NCI-H774 (cell line): ENCODE measurements around the gene ACAD9.
"Not testable (repeated sequence)": the region's sequence is repeated elsewhere in the genome, so short reads cannot be mapped to it uniquely, and the experiment has no call there.

Experiments
- DNase-seq: peaks from one replicate; lab custom pipeline; 2025; lab: John Stamatoyannopoulos, UW

Gene ACAD9

DNA sequence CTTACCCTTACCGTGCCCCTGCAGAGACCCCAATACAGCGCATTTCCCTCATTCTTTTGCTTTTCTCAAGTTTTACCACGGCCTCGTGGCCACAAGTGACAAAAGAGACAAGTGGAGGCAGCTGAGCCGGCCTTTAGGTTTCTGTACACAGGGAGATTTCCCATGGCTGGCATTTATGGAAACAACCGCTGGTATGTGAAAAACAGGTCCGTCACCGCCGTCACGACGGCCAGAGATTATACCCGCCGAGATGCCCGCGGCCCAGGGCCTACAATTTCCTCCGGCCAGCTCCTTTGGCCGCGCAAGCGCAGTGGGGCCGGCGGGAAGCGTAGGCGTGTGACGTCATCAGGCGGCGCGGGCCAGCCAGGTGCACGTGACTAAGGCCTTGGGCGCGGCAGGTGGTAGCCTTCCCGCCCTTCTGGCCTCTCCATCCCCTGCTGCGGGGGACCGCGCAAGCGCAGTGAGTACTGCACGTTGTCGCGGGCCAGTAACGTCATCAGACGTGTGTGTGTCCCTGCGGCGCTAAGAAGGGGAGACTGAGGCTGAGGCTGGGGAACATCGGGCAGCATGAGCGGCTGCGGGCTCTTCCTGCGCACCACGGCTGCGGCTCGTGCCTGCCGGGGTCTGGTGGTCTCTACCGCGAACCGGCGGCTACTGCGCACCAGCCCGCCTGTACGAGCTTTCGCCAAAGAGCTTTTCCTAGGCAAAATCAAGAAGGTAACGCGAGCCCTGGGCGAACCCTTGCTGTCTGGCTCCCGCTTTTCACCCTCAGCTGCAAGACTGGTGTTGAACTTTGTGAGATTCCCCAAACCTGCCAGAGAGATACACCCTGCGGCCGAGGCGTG, at the start of gene ACAD9:
Gene ACAD9, plus strand, starts transcription at position 496 of the 845 bp plus-strand sequence. Its CDS starts 72 bp downstream, at position 568.
- peak; percentile 97 for DNase-seq

DNA sequence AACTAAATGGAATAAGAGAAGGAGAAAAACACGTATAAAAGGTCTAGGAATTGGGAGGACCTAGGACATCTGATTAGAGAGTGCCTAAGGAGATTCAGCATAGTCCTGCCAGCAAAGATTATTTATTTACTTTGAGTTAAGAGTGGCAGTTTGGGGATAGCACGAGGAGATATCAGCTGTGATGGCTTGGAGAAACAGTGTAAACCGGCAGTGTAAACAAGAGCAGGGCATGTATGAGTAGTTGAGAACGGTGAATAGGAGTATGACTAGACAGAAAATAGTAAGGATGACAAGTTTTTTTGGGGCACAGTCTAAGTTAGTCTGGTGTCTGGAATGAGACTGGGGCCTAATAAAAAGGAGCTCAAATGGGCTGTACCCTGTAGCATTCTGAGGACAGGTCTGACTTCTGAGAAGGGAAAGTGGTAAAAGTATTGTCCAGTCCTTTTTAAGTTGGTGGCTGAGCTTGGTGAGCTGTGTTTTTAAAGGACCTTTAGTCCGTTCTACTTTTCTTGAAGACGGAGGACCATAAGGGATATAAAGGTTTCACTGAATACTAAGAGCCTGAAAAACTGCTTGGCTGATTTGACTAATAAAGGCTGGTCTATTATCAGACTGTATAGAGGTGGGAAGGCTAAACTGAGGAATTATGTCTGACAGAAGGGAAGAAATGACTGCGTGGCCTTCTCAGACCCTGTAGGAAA, 49.3 kb upstream of the ACAD9 start:
- not testable (repeated sequence) for DNase-seq

DNA sequence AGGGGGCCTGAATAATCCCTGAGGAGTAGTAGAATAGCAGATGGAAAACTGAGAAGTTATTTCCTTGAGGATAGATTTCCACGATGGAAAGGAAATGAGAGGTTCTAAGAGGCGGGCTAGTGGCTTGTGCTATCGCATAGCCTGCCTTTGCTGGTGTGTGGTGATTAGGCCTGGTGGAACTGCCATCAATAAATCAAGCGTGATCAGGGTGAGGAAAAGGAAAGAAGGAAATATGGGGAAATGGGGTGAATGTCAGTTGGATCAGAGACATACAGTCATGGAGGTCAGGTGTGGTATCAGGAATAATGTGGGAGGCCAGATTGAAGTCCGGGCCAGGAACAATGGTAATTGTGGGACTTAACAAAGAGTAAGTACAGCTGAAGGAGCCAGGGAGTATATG, 48.7 kb upstream of the ACAD9 start:
- not testable (repeated sequence) for DNase-seq

DNA sequence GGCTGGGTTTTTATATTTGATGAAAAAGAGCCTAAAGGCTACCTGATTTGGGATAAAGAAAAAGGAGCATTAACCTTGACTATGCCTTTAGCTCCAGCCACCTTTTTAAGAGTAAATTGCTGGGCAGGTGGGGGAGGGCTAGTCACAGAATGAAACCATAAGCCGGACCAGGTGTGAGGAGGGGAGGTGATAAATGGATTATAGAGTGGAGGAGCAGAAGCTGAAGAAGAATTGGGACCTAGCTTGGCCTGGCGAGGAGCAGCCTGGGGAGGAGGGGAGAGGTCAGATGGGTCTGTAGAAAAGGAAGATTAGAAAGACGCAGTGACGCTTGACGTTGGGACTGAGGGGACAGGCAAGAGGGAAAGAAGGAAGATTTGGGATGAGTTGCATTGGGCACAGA, 46.4 kb upstream of the ACAD9 start:
- DNase-seq: not testable (repeated sequence)

- DNase-seq: no peak
These were observed 44.3 kb upstream of the ACAD9 start for GRCh38 chr3:128835096-128835495.

DNA sequence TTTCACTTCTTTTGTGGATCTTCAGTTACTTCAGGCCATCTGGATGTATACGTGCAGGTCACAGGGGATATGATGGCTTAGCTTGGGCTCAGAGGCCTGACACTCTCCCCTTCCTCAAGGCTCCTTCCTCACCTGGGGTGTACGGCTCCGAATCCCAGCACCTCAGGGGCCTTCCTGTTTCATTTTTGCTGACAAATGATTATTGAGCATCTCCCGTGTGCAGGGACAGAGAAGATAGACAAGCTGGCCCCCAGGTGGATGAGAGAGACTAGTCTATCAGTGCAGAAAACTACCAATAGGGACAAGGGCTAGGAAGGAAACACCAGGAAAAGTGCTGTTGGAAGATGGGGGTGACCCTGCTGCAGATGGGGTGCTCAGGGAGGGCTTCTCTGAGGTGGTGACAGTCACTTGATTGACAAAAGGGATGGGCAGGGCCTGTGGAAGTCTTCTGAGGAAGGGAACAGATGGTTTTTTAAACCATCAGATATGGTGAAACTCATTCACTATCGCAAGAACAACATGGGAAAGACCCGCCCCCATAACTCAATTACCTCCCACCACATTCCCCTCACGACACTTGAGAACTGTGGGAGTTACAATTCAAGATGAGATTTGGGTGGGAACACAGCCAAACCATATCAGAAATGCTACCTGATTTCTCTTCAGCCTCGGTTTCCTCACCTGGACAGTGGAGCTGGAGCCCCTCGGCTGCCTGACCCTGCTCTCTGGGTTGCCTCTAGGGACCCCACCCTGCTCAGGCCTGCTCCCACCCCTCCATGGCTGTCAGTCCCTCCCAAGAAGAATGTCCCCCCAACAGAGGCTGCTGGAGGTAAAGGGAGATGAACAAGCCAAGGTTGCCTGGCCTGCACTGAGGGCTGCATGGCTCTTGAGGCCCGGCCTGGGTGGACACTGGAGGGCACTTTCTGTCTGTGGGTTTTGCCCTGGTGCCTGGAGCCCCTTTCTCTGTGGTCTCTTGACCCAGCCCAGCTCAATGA, 37.2 kb upstream of the ACAD9 start:
- no peak for DNase-seq

DNA sequence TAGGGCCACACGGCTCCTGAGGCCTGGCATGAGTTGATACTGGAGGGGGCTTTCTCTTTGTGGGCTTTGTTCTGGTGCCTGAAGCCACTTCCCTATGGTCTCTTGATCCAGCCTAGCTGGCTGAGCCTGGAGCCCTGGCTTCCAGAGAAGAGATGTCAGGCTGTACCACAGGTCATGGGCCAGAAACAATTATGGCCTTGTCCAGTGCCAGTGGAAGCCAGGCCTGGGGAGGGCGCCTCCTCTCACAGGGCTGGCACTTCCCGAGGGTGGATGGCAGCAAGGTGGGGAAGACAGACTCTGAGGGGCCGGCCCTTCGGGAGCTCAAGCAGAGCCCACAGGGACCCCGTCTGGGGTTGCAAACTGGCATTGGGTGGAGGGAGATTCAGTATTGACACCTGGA, 34.9 kb upstream of the ACAD9 start:
- DNase-seq: no peak

- DNase-seq: no peak
These were observed 34.2 kb upstream of the ACAD9 start for GRCh38 chr3:128845119-128845777.

DNA sequence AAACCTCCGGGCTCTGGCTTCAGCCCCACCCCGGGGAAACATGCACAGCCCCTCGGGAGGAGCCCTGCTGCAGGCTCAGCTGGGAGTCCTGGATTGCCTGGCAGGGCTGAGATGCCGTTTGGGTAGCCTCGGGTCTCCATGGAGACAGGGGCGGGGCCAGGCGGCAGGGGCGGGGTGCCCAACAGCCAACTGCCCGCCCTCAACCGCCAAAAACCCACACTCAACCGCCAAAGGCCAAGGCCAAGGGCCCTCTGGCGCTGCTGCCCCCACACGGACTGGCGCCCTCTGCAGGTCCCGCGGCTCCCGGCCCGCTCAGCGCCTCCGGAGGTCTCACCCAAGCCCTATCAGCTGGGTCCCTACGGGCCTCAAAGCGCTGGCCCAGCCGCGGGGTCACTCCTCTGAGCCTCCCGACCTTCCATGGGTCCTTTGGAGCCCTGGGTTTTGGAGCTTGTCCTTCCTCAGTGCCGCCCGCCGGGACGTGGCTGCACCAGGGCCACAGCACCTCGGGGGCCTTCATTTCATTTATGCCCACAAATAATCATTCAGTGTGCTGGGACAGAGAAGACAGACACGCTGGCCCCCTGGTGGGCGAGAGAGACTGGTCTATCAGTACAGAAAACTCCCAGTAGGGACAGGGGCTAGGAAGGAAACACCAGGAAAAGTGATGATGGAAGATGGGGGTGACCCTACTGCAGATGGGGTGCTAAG, 33.5 kb upstream of the ACAD9 start:
- peak; percentile 46 for DNase-seq

DNA sequence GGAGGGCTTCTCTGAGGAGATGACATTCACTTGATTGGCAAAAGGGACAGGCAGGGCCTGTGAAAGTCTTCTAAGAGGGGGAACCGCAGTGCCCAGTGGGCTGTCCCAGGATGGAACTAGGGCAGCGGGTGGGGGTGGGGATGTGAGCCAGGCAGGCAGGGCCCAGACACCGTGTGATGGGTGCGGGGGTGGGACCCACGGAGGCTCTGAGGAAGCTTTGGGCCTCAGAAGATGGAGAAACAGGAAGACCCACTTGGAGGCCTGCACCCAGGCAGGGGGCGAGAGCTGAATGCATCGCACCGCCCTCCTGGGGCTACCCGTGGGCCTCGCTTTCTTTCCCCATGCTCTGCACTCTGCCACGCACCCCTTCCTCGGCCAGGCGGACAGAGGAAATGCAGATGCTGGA, 32.9 kb upstream of the ACAD9 start:
- DNase-seq: no peak

GRCh38 chr3:128847666-128848370, 31.6 kb upstream of the ACAD9 start:
- no peak for DNase-seq

DNA sequence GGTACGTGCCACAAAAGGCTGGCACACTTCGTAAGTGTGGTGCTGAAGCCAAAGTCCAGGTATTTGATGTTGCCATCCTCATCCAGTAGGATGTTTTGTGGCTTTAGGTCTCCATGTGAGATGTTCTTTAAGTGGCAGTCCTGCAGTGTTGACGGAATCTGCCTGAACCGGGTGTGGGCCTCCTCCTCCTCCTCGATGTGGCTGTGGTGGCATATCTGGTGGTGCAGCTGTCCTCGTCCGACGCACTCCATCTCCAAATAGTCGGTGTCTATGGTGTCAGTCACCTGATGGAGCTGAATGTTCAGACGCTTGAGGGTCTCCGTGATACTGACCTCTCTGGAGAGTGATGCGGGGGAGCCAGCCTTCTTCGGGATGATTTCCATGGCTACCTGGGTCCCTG, 30.5 kb upstream of the ACAD9 start:
- no peak for DNase-seq

DNA sequence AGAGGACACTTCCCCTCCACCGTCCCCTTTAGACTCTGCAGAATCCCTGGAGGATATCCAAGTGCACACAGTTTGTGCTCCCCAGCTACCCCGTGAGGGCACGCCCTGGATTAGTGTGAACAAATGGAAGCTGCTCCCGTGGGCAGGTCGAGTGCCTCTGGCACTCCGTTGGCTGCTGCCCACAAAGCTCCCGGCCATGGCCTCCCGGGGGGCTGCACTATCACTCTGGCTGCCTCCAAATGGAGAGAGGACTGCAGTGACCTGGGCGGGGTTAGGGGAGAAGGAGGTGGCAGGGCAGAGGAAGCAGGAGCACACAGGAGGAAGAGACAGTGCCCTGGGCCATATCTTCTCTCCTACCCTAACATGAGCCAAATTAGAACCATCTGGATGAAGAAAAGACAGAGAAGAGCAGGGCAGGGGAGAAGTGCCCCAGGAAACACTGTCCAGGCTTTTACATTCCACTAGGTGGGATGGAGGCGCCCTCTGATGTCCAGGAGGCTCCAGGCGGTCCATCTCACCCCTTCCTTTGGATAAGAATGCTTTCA, 29.4 kb upstream of the ACAD9 start:
- DNase-seq: no peak

GRCh38 chr3:128850544-128850943, 28.9 kb upstream of the ACAD9 start:
- no peak for DNase-seq

- no peak for DNase-seq
These were observed 27.8 kb upstream of the ACAD9 start for GRCh38 chr3:128851601-128852000.

DNA sequence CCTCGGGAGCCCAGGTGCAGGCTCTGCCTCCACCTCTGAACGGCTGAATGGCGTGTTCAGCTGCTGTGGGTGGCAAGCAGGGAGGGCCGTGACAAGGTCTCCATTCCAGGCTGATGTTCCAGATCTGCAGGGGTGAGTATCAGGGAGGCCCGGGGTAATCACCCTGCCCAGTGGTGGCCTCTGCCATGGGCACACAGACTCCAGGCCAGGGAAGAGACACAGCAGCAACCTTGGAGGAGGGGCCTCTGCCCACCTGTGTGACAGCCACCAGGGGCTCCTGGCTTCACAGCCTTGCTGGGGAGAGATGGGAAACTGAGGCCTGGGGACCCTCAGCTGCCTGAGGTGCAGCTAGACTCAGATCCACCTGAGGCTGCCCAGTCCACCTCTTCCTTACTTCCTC, 25.6 kb upstream of the ACAD9 start:
- DNase-seq: no peak

DNA sequence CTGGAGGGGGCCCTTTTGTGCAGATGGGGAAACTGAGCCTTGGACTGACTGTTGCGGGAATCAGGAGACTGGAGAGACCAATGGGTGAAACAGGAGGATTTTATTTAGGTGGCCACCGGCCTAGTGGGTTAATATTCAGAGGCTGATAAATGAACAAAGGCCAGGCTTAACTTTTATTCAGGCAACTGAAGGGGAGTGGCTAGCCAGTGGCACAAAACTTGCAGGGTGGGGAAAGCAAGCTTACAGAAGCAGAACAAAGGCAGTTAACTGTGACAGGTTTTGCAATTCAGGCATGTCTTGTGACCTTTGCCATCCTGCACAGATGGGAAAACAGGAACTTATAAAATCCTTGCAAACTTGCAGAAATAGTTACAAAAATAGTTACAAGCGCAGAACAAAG, 24.9 kb upstream of the ACAD9 start:
- DNase-seq: no peak

GRCh38 chr3:128855569-128855968, 23.9 kb upstream of the ACAD9 start:
- no peak for DNase-seq

GRCh38 chr3:128858167-128858566, 21.3 kb upstream of the ACAD9 start:
- DNase-seq: no peak

DNA sequence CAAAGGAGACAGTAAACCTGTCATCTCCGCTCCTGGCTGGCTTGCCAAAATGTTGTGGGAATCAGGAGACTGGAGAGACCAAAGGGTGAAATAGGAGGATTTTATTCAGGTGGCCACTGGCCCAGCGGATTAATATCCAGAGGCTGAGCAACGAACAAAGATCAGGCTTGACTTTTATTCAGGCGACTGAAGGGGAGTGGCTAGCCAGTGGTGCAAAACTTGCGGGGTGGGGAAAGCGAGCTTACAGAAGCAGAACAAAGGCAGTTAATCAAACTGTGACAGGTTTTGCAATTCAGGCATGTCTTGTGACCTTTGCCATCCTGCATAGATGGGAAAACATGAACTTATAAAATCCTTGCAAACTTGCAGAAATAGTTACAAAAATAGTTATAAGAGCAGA, 19.8 kb upstream of the ACAD9 start:
- no peak for DNase-seq
